Heart left ventricle (tissue), 13 donors: Measurements from ENCODE around the gene SLC25A19.

Experiments used
- POLR2A ChIP-seq, 2 donors: fragments of 450-650 bp; IDR thresholded peaks; one replicate each; pipeline ENCODE4 v1.6.1; 2017; ENCODE audit warnings: antibody characterized with exemption in 2 of 2, mild to moderate bottlenecking in 2 of 2, moderate library complexity in 2 of 2
- TF ChIP-seq, protein P1 (sequence below), 12 donors: fragments of 200-600 bp; sonication (generic) in 4 of 12; IDR thresholded peaks; one replicate each; pipeline versions ENCODE4 v1.5.0 to v1.8.0; 2018 to 2022; ENCODE audit warnings: antibody characterized with exemption in 12 of 12, mild to moderate bottlenecking in 5 of 12
- donor health status: ischemic (EF 13 %, LVEDD 7.1; RV severe dilation, severe dysfunction).
- donor health status: DM: no; HTN: yes; CAD: no.
- donor health status: DM: no; HTN: no; CAD: no.
- donor health status: ischemic (EF 25% LVEDD 6.9; RV normal size, moderate dysfunction).
- donor health status: ischemic (EF 25% LVEDD 5.7; RV mildly dilated, moderate dysfunction).
- donor health status: ischemic (EF 35%, LVEDD 5.7; RV mildly dilated, moderate dysfunction).
- donor health status: nonischemic (EF 11% LVEDD 7.7; RV severe dilation, severe dysfunction).
- donor health status: DM: yes; HTN: yes; CAD: no.
- donor health status: PGD.
- donor health status: ischemic (EF 29% LVEDD 5.4; RV normal size, mild dysfunction).
- donor health status: nonischemic (EF 23%, LVEDD 6.1; RV moderate dilation, normal function).

DNA sequence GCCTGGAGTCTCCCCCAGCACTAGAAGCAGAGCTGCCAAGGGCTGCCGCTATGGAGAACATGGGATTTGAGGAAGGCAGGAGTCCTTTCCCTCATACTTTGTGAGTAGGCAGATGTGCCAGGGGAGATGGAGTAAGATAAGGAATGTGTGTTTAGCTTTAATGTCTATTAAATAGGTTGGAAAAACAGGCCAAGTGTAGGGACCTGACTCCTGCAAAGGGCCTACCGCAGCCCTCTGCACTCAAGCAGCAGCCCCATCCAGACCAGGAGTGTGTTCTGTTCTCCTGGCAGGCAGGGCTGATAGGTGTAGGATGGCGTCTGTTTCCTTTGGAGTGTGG is 16.4 kb downstream of the SLC25A19 start:
- TF ChIP-seq, protein P1, sequence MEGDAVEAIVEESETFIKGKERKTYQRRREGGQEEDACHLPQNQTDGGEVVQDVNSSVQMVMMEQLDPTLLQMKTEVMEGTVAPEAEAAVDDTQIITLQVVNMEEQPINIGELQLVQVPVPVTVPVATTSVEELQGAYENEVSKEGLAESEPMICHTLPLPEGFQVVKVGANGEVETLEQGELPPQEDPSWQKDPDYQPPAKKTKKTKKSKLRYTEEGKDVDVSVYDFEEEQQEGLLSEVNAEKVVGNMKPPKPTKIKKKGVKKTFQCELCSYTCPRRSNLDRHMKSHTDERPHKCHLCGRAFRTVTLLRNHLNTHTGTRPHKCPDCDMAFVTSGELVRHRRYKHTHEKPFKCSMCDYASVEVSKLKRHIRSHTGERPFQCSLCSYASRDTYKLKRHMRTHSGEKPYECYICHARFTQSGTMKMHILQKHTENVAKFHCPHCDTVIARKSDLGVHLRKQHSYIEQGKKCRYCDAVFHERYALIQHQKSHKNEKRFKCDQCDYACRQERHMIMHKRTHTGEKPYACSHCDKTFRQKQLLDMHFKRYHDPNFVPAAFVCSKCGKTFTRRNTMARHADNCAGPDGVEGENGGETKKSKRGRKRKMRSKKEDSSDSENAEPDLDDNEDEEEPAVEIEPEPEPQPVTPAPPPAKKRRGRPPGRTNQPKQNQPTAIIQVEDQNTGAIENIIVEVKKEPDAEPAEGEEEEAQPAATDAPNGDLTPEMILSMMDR (IDR thresholded peaks at IDR 0.05) = no peak
- no peak for TF ChIP-seq POLR2A (IDR thresholded peaks at IDR 0.05)
